ENCODE results near the gene DPM1.

DNA sequence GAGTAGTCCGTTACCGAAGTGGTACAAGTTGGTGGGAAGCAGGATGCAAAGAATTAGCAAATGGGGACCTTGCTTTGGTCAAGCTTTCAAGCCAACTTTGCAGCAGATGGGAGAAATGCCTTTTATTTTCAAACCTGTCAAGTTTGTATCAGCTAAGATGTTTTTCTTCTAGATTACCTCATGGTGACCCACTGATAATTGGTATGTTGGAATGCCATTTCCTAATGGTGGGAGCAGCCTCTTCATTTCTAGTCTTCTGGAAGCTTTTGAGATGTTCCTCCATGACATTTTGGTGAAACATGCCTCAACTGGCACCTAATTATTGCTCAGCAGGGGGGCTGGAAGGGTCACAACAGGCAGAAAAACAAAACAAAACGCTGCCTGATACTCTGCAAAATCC is 70.8 kb downstream of the DPM1 start:
- no peak for TF ChIP-seq CTCF (IDR thresholded peaks at IDR 0.05; ENCODE audit: poor library complexity, severe bottlenecking)
- peak; percentile 15 for TF ChIP-seq POLR2AphosphoS5 (IDR thresholded peaks at IDR 0.05)
- no peak for TF ChIP-seq TAF1 (IDR thresholded peaks at IDR 0.05; ENCODE audit: low read depth)
